Prostate gland (tissue), 2 donors: ENCODE data around the gene LCN12. TPM values are rescaled to one million over a fixed set of nuclear protein-coding genes. Genes with fewer than 3 reads are reported as not detected.

Experiments
- DNase-seq: peaks from one replicate; pipeline ENCODE4 v3.0.0-alpha.2; 2019; ENCODE audit warnings: low spot score
- H3K27ac ChIP-seq, 2 donors: fragments of 200-600 bp; sonication (generic); 2 replicates each; pipeline ENCODE4 v1.5.1; 2017 to 2019
- H3K27me3 ChIP-seq: fragments of 200-600 bp; sonication (generic); replicated peaks from 2 replicates; pipeline ENCODE4 v1.5.1; 2019; ENCODE audit not compliant: insufficient read depth
- H3K36me3 ChIP-seq, 2 donors: fragments of 200-600 bp; sonication (generic); 1 replicate in 1 of 2; 2 replicates in 1 of 2; pipeline versions ENCODE4 v1.5.1 to v1.8.1; 2017 to 2019
- H3K4me1 ChIP-seq: fragments of 200-600 bp; sonication (generic); replicated peaks from 2 replicates; pipeline ENCODE4 v1.5.1; 2019
- H3K4me3 ChIP-seq, 2 donors: fragments of 200-600 bp; sonication (generic); 2 replicates each; pipeline ENCODE4 v1.5.1; 2017 to 2019
- H3K9me3 ChIP-seq: fragments of 200-600 bp; sonication (generic); 2 replicates; pipeline ENCODE4 v1.5.1; 2017
- POLR2A ChIP-seq: fragments of 450-650 bp; IDR thresholded peaks from one replicate; pipeline ENCODE4 v1.6.1; 2016; ENCODE audit warnings: antibody characterized with exemption, mild to moderate bottlenecking
- POLR2AphosphoS5 ChIP-seq: sonication (generic); formaldehyde crosslinking; IDR thresholded peaks from one replicate; pipeline ENCODE4 v1.6.1; 2017; ENCODE audit warnings: antibody characterized with exemption
- WGBS: methylation state at CpG from one replicate; pipeline ENCODE4 v1.1.5; 2018; 5-methylcytosine and 5-hydroxymethylcytosine counted together
- intact Hi-C: fragments of 100-400 bp; cut with DNase I; formaldehyde crosslinking; loops from one replicate; pipeline ENCODE4 v1.14.2; 2022
- total RNA-seq, 2 donors: library from RNA; depleted of rRNA; stranded (reverse); fragments of >200 nt; gene quantifications; one replicate each; pipeline ENCODE4 v1.1.0, GENCODE V29; 2016
- TF ChIP-seq, protein P1 (sequence below), 4 experiments: fragments of 200-600 bp in 2 of 4; fragments of 450-650 bp in 2 of 4; sonication (generic) in 2 of 4; IDR thresholded peaks; 1 replicate in 3 of 4; 2 replicates in 1 of 4; pipeline ENCODE4 v1.5.1; 2016 to 2019; ENCODE audit warnings: antibody characterized with exemption in 4 of 4, mild to moderate bottlenecking in 2 of 4, moderate library complexity in 2 of 4

LCN12 gene
- total RNA-seq, 2 donors from 2014 or later = 4.1 to 13.7 TPM

DNA sequence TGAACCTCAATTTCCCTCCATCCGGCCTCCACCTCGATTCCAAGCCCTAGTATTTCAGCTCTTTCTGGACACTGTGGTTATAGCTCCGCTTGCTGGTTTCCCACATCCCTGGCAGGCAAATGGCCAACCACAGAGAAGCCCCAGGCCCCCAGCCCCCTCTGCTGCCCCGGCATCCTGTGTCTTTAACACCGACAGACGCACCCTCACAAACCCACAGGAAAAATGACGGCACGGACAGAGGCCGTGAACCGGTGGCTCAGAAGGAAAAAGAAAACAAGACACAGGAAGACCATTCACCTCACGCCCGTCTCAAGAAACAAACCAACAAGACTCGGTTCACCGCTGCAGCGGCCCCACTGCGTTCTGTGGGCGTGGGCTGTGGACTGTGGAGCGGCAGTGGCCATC, 45.8 kb downstream of the LCN12 start:
- no peak for TF ChIP-seq POLR2A
- TF ChIP-seq, protein P1, sequence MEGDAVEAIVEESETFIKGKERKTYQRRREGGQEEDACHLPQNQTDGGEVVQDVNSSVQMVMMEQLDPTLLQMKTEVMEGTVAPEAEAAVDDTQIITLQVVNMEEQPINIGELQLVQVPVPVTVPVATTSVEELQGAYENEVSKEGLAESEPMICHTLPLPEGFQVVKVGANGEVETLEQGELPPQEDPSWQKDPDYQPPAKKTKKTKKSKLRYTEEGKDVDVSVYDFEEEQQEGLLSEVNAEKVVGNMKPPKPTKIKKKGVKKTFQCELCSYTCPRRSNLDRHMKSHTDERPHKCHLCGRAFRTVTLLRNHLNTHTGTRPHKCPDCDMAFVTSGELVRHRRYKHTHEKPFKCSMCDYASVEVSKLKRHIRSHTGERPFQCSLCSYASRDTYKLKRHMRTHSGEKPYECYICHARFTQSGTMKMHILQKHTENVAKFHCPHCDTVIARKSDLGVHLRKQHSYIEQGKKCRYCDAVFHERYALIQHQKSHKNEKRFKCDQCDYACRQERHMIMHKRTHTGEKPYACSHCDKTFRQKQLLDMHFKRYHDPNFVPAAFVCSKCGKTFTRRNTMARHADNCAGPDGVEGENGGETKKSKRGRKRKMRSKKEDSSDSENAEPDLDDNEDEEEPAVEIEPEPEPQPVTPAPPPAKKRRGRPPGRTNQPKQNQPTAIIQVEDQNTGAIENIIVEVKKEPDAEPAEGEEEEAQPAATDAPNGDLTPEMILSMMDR (IDR thresholded peaks at IDR 0.05) = no peak
- TF ChIP-seq POLR2AphosphoS5 = no peak
- intact Hi-C loops = no loop called here

DNA sequence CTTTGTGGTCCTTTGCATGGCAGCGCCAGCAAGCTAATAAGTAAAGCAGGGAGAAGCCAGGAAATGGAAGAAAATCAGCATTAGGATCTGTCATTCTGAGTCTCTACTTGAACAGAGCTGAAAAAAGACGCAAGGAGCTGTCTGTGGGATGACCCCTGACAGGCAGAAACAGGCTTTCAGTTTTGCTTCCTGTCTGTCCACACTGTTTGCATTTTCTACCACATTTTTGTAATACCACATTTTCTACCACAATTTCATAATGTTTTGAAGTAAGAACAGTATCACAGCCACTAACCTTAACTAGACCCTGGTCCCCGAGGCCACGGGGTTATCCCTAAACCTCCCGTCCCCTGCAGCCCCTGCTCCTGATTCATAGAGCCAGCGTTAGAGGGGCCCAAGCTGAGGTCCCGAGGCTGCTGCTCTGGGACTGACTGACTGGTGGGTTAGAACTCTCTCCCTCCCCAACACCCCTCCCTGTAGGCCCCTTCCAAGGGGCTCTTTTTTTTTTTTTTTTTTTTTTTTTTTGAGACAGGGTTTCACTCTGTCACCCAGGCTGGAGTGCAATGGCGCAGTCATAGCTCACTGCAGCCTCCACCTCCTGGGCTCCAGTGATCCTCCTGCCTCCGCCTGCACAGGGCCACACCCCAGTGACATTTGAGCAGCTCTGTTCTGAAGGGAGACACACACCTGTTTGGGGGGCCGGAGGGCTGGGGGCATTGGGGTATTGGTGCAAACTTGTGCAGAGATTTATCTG, 48.3 kb downstream of the LCN12 start:
- TF ChIP-seq POLR2A (no peak), POLR2AphosphoS5 (no peak)
- TF ChIP-seq, protein P1 (IDR thresholded peaks at IDR 0.05) = no peak
- Histone ChIP-seq H3K4me1 (peaks cover 12% of the 10 kb centered on the region), H3K27me3 (no peaks in the 10 kb centered on the region), H3K36me3 (no peaks in the 10 kb centered on the region), H3K9me3 (no peaks in the 10 kb centered on the region), H3K27ac (no peak overlapping the region), H3K4me3 (no peak overlapping the region)
- 61% methylated on average over 10 of the region's 10 CpGs for WGBS
- no peak for DNase-seq
- intact Hi-C loops = no loop called here

More for the DNA sequence above, 45.8 kb downstream of the LCN12 start:
- Histone ChIP-seq H3K4me1 (peaks cover 19% of the 10 kb centered on the region), H3K27me3 (no peaks in the 10 kb centered on the region), H3K4me3 (no peak overlapping the region), H3K36me3 (no peaks in the 10 kb centered on the region), H3K27ac (no peak overlapping the region), H3K9me3 (no peaks in the 10 kb centered on the region)
- WGBS = 83% methylated on average over 18 of the region's 18 CpGs
- no peak for DNase-seq

DNA sequence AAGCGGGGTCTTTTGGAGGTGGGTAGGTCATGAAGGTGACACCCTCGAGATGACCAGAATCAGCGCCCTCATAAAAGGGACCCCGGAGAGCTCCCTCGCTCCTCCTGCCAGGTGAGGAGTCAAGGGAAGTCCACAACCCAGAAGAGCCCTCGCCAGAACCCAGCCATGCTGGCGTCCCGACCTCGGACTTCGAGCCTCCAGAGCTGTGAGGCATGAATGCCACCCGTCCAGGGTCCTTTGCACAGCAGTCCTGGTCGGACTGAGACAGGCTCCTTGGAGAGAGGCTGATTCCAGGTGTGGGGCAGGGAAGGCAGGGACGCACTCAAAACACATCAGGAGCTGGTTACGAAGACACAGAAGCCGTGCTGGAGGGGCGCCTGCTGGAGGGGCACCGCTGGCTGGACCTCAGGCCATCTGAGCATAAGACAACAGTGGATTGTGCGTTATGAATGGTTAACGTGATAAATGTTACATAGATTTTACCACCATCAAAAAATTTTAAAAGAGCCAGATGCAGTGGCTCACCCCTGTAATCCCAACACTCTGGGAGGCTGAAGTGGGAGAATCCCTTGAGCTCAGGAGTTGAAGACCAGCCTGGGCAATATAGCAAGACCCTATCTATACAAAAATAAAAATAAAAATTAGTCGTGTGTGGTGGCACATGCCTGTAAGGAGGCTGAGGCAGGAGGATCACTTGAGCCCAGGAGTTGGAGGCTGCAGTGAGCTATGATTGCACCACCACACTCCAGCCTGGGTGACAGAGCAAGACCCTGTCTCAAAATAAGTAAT, 50.0 kb downstream of the LCN12 start:
- no peak overlapping the region for H3K4me3 ChIP-seq
- DNase-seq = no peak
- no peak overlapping the region for H3K27ac ChIP-seq
- WGBS = 84% methylated on average over 20 of the region's 20 CpGs
- no peaks in the 10 kb centered on the region for H3K36me3 ChIP-seq
- no peaks in the 10 kb centered on the region for H3K9me3 ChIP-seq
- intact Hi-C loops = no loop called here
- no peaks in the 10 kb centered on the region for H3K27me3 ChIP-seq
- TF ChIP-seq, protein P1 (IDR thresholded peaks at IDR 0.05) = no peak
- no peak for TF ChIP-seq POLR2AphosphoS5
- no peak for TF ChIP-seq POLR2A
- H3K4me1 ChIP-seq = no peaks in the 10 kb centered on the region

DNA sequence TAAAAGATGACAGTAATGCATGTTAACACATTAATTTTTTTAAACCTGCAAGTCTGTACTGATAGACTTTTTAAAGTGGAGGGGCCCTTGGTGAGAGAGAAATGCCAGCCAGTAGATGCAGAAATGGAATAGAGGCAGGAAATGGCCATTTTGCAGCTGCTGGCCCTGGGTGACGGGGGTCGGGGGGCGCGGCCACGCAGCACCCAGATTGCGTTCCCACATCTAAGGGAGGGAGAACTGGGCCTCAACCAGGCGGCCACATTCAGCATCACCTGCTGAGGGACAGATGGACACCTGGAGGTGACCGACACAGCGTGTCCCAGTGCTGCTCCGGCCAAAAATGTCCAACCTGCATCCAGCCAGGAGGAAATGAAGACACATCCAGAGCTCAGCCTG, 50.6 kb downstream of the LCN12 start:
- no peak for DNase-seq
- Histone ChIP-seq H3K27ac (no peak overlapping the region), H3K27me3 (no peaks in the 10 kb centered on the region), H3K36me3 (no peaks in the 10 kb centered on the region), H3K4me1 (no peaks in the 10 kb centered on the region), H3K9me3 (no peaks in the 10 kb centered on the region), H3K4me3 (no peak overlapping the region)
- intact Hi-C loops = no loop called here
- TF ChIP-seq POLR2A (no peak), POLR2AphosphoS5 (no peak)
- TF ChIP-seq, protein P1 (IDR thresholded peaks at IDR 0.05) = no peak
- 85% methylated on average over 10 of the region's 10 CpGs for WGBS
